Astrocyte (in vitro differentiated cells and primary cell): ENCODE results near the gene PGLYRP4. TPM values are rescaled to one million over a fixed set of nuclear protein-coding genes. Genes with fewer than 3 reads are reported as not detected.

Experiments
- DNase-seq: peaks from one replicate; pipeline ENCODE4 v3.0.0-alpha.2; 2010; ENCODE audit warnings: low read depth
- FAIRE-seq: peaks from 2 replicates; lab custom pipeline; 2011; peaks lifted over from hg19 to GRCh38; lab: Jason Lieb, UNC
- H2AFZ ChIP-seq: 2 replicates; pipeline ENCODE4 v1.6.0; 2012; ENCODE audit warnings: low read depth, low read length, inconsistent platforms
- H3K27ac ChIP-seq: 2 replicates; pipeline ENCODE4 v1.5.1; 2011; ENCODE audit warnings: low read depth, low read length, inconsistent platforms
- H3K27me3 ChIP-seq: 2 replicates; pipeline ENCODE4 v1.6.0; 2011; ENCODE audit warnings: low read length, inconsistent platforms; ENCODE audit not compliant: insufficient read depth
- H3K36me3 ChIP-seq: 2 replicates; pipeline ENCODE4 v1.5.1; 2011; ENCODE audit warnings: low read length, inconsistent platforms; ENCODE audit not compliant: insufficient read depth
- H3K4me1 ChIP-seq: 2 replicates; pipeline ENCODE4 v1.5.1; 2011; ENCODE audit warnings: low read length, inconsistent platforms; ENCODE audit not compliant: insufficient read depth
- H3K4me2 ChIP-seq: 2 replicates; pipeline ENCODE4 v1.6.0; 2012; ENCODE audit warnings: low read length, inconsistent platforms
- H3K4me3 ChIP-seq: 2 replicates; pipeline ENCODE4 v1.5.1; 2011; ENCODE audit warnings: low read depth, mild to moderate bottlenecking, low read length, inconsistent platforms; ENCODE audit not compliant: insufficient read depth
- H3K79me2 ChIP-seq: 2 replicates; pipeline ENCODE4 v1.6.0; 2012; ENCODE audit warnings: mild to moderate bottlenecking, low read length, inconsistent platforms; ENCODE audit not compliant: insufficient read depth
- H3K9ac ChIP-seq: 2 replicates; pipeline ENCODE4 v1.6.0; 2012; ENCODE audit warnings: mild to moderate bottlenecking, low read length, inconsistent platforms
- H3K9me3 ChIP-seq: 2 replicates; pipeline ENCODE4 v1.5.1; 2012; ENCODE audit warnings: low read depth, mild to moderate bottlenecking, low read length, inconsistent platforms; ENCODE audit not compliant: insufficient read depth
- H4K20me1 ChIP-seq: 2 replicates; pipeline ENCODE4 v1.6.0; 2012; ENCODE audit warnings: low read length, inconsistent platforms; ENCODE audit not compliant: insufficient read depth
- H3K27ac Mint-ChIP-seq: one replicate; pipeline ENCODE4 v1.8.0; 2021; ENCODE audit warnings: mild to moderate bottlenecking, mixed read lengths; ENCODE audit not compliant: unreplicated experiment
- H3K27me3 Mint-ChIP-seq: one replicate; pipeline ENCODE4 v1.8.0; 2021; ENCODE audit warnings: low read depth, mixed read lengths; ENCODE audit not compliant: unreplicated experiment
- H3K36me3 Mint-ChIP-seq: one replicate; pipeline ENCODE4 v1.8.0; 2021; ENCODE audit warnings: low read depth, mixed read lengths; ENCODE audit not compliant: unreplicated experiment
- H3K4me1 Mint-ChIP-seq: one replicate; pipeline ENCODE4 v1.8.0; 2021; ENCODE audit warnings: low read depth, mixed read lengths; ENCODE audit not compliant: unreplicated experiment
- H3K4me3 Mint-ChIP-seq: one replicate; pipeline ENCODE4 v1.8.0; 2021; ENCODE audit warnings: mild to moderate bottlenecking, moderate library complexity, mixed read lengths; ENCODE audit not compliant: unreplicated experiment
- H3K9me3 Mint-ChIP-seq: one replicate; pipeline ENCODE4 v1.8.0; 2021; ENCODE audit warnings: mild to moderate bottlenecking, mixed read lengths; ENCODE audit not compliant: unreplicated experiment
- CTCF ChIP-seq: IDR thresholded peaks from 2 replicates; pipeline ENCODE4 v1.5.1; 2011; ENCODE audit warnings: low read depth, mild to moderate bottlenecking, inconsistent platforms, low read length, moderate library complexity; ENCODE audit not compliant: insufficient read depth
- EZH2 ChIP-seq: IDR thresholded peaks from 2 replicates; pipeline ENCODE4 v1.6.1; 2012; ENCODE audit warnings: mild to moderate bottlenecking, low read length, inconsistent platforms; ENCODE audit not compliant: insufficient read depth
- total RNA-seq: library from RNA; stranded (reverse); gene quantifications from 2 replicates; pipeline ENCODE4 v1.2.1, GENCODE V29; 2021

PGLYRP4 gene
- total RNA-seq, 1 donor from 2014 or later = not detected

- Histone ChIP-seq H4K20me1 (no peaks in the 10 kb centered on the region), H3K79me2 (no peaks in the 10 kb centered on the region), H3K36me3 (no peaks in the 10 kb centered on the region), H3K27me3 (no peaks in the 10 kb centered on the region), H2AFZ (no peak within 1 kb of the TSS), H3K9me3 (no peaks in the 10 kb centered on the region), H3K4me1 (no peaks in the 10 kb centered on the region), H3K27ac (no peak within 1 kb of the TSS), H3K9ac (no peak within 1 kb of the TSS), H3K4me2 (no peak within 1 kb of the TSS), H3K4me3 (no peak within 1 kb of the TSS)
- Mint-ChIP-seq H3K9me3 (no peaks in the 10 kb centered on the region), H3K27ac (no peak within 1 kb of the TSS), H3K4me3 (no peak within 1 kb of the TSS), H3K36me3 (peaks cover 1% of the 10 kb centered on the region), H3K27me3 (peaks cover 49% of the 10 kb centered on the region), H3K4me1 (no peaks in the 10 kb centered on the region)
- TF ChIP-seq CTCF (no peak), EZH2 (no peak)
- no peak for DNase-seq
- no peak for FAIRE-seq
Measured at GRCh38 chr1:153357853-153358690, 9.4 kb upstream of the PGLYRP4 start, which contains the start of gene S100A9. Gene S100A9 (plus strand): TSS chr1:153357854. CDS start chr1:153358284, 430 bp downstream.

GRCh38 chr1:153357076-153357852, 8.6 kb upstream of the PGLYRP4 start:
- H3K9me3 Mint-ChIP-seq = no peaks in the 10 kb centered on the region
- no peaks in the 10 kb centered on the region for H4K20me1 ChIP-seq
- H3K4me1 Mint-ChIP-seq = no peaks in the 10 kb centered on the region
- FAIRE-seq (no peak), DNase-seq (no peak)
- H3K9me3 ChIP-seq = no peaks in the 10 kb centered on the region
- H3K27me3 ChIP-seq = no peaks in the 10 kb centered on the region
- H3K36me3 Mint-ChIP-seq = peaks cover 1% of the 10 kb centered on the region
- no peak overlapping the region for H2AFZ ChIP-seq
- no peak overlapping the region for H3K27ac ChIP-seq
- no peaks in the 10 kb centered on the region for H3K79me2 ChIP-seq
- H3K4me1 ChIP-seq = no peaks in the 10 kb centered on the region
- H3K27ac Mint-ChIP-seq = no peak overlapping the region
- no peak overlapping the region for H3K4me3 Mint-ChIP-seq
- no peak overlapping the region for H3K4me2 ChIP-seq
- H3K9ac ChIP-seq = no peak overlapping the region
- peaks cover 43% of the 10 kb centered on the region for H3K27me3 Mint-ChIP-seq
- no peaks in the 10 kb centered on the region for H3K36me3 ChIP-seq
- H3K4me3 ChIP-seq = no peak overlapping the region
- no peak for TF ChIP-seq EZH2
- no peak for TF ChIP-seq CTCF
